ENCODE results near the gene ABCB8.

The ABCB8 gene

GRCh38 chr7:151057989-151058780 is 29.9 kb downstream of the ABCB8 start:
- DNase-seq (ENCODE audit: low spot score): peak; percentile 99

GRCh38 chr7:151058781-151059366 is 30.6 kb downstream of the ABCB8 start:
- no peak for DNase-seq (ENCODE audit: low spot score)

- peak; percentile 61 for DNase-seq (ENCODE audit: low spot score)
Observed at GRCh38 chr7:151059367-151060112, 31.3 kb downstream of the ABCB8 start, which contains the start of gene SLC4A2. TSS of gene SLC4A2 (plus strand) at chr7:151059589. CDS start at chr7:151061988, 2,399 bp downstream.

GRCh38 chr7:151060113-151060415 is 31.8 kb downstream of the ABCB8 start:
- DNase-seq (ENCODE audit: low spot score): no peak

GRCh38 chr7:151060416-151061212 is 32.4 kb downstream of the ABCB8 start:
- DNase-seq (ENCODE audit: low spot score): no peak

GRCh38 chr7:151061213-151062110 is 33.2 kb downstream of the ABCB8 start:
- no peak for DNase-seq (ENCODE audit: low spot score)

GRCh38 chr7:151062111-151062398 is 33.8 kb downstream of the ABCB8 start:
- no peak for DNase-seq (ENCODE audit: low spot score)

- no peak for DNase-seq (ENCODE audit: low spot score)
Observed at GRCh38 chr7:151062399-151063211, 34.4 kb downstream of the ABCB8 start.

- no peak for DNase-seq (ENCODE audit: low spot score)
Observed at GRCh38 chr7:151063212-151063561, 34.9 kb downstream of the ABCB8 start.

GRCh38 chr7:151064454-151064853 is 36.2 kb downstream of the ABCB8 start:
- no peak for DNase-seq (ENCODE audit: low spot score)

GRCh38 chr7:151064993-151065392 is 36.7 kb downstream of the ABCB8 start:
- DNase-seq (ENCODE audit: low spot score): no peak

GRCh38 chr7:151065516-151065915 is 37.3 kb downstream of the ABCB8 start:
- DNase-seq (ENCODE audit: low spot score): no peak

- DNase-seq (ENCODE audit: low spot score): no peak
Observed at GRCh38 chr7:151066273-151066974, 38.2 kb downstream of the ABCB8 start.

GRCh38 chr7:151068069-151068773 is 40.0 kb downstream of the ABCB8 start:
- no peak for DNase-seq (ENCODE audit: low spot score)

- DNase-seq (ENCODE audit: low spot score): no peak
Observed at GRCh38 chr7:151069841-151070573, 41.8 kb downstream of the ABCB8 start.

- DNase-seq (ENCODE audit: low spot score): no peak
Observed at GRCh38 chr7:151070574-151070960, 42.3 kb downstream of the ABCB8 start.

- no peak for DNase-seq (ENCODE audit: low spot score)
Observed at GRCh38 chr7:151071032-151071866, 43.0 kb downstream of the ABCB8 start.

- DNase-seq (ENCODE audit: low spot score): no peak
Observed at GRCh38 chr7:151073990-151074389, 45.7 kb downstream of the ABCB8 start.
